NCI-H2227 treated with DMSO at 0.1 percent for 48 hours (cell line): ENCODE measurements around the gene ITGA8.

Experiments used
- DNase-seq: peaks from one replicate; lab custom pipeline; 2025; lab: John Stamatoyannopoulos, UW

ITGA8 gene

GRCh38 chr10:15735763-15736162, 16.0 kb upstream of the ITGA8 start:
- no peak for DNase-seq

- no peak for DNase-seq
Measured at GRCh38 chr10:15730341-15730740, 10.6 kb upstream of the ITGA8 start.

GRCh38 chr10:15729890-15730289, 10.2 kb upstream of the ITGA8 start:
- no peak for DNase-seq

DNA sequence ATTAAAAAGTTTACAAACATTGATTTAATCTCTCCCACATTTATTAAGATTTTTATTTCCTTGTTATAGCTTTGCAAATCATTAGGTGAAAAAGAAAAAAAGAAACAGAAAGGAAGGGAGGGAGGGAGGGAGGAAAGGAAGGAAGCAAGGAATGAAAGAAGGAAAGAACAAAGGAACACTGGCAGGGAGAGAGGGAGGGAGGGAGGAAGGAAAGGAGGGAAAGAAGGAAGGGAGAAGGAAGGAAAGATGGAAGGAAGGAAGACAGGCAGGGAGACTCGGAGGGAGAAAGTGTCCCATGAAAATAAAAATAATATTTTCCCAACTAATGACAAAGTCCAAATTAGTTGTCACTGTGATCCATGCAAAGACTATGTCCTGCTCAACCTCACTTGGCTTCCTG, 6.3 kb upstream of the ITGA8 start:
- DNase-seq: no peak

DNA sequence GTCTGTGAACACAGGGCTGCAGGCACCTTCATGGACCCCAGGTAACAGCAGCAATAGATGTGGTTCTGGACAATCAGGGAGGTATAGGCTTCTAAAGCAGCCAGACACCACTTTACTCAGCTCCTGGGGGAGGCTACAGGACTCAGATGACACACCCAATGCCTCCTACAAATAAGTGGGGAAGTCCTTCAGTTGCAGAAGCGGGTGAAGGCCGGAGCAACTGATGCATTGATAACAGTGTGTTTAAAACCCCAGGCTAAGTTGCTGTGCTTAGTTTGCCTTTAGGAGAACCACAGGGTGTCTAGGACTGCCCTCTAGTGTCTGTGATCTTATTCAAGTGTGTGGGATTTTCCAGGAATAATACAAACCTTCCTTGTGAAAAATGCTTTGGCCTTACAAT, 5.9 kb upstream of the ITGA8 start:
- no peak for DNase-seq

DNA sequence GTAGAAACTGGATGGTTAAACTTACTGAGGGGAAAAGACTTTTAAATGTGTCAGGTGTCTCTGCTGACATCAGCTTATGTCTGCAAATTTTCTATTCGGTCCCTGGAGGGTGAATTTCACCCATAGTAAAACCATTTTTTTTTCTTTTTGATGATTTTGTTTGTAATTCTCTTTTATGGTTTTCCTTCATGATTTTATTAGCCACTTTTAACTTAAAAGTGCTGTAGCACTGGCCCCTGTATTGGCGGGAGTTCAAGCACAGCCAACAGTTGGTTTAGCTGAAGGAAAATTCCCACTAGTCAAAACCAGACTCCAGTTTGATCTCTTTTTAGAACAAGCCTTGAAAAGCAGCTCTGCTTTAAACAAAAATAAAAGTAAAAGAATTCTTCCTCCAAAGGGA, 5.0 kb upstream of the ITGA8 start:
- no peak for DNase-seq

DNA sequence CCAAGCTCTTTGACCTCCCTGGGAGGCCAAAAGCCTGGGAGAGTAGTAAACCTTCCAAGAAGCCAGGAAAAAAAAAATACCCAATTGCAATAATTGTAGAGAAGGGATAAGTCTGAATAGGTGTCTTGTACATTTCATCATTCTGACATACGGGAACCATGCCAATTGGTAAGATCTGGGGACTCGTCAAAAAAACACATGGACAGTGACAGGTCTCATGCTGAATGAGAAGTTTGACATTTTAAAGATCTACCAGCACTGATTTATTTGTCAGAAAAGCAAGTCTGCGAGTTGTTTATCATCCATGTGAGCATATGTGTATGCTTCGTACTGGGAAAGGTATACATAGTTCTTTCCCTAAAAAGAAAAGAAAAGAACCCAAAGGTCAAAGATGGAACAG, 4.1 kb upstream of the ITGA8 start:
- DNase-seq: no peak

DNA sequence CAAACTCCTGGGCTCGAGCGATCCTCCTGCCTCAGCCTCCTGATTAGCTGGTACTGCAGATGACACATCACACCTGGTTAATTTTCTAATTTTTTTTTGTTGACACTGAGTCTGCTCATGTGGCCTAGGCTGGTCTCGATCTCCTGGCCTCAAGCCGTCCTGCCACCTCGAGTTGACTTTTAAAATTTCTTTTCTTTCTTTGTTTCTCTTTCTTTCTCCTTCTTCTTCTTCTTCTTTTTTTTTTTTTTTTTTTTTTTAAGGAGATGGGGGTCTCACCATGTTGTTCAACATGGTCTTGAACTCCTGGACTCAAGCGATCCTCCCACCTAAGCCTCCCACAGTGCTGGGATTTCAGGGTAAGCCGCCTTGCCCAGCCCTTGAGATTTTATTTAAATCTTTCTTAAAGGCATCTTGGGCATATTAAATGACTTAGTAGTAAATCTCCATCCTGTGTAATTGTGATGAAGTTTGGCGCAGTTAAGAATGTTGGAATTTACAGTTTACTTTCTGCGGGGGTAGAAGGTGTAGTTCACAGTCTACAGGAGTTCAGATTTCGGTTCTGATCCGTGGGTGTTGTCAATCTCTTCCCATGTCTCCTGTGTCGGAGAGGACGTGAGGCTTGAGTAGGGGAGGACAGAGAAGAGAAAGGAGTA, 1.0 kb upstream of the ITGA8 start:
- no peak for DNase-seq

GRCh38 chr10:15719049-15719898, 448 bp downstream of the ITGA8 start:
- DNase-seq: no peak

DNA sequence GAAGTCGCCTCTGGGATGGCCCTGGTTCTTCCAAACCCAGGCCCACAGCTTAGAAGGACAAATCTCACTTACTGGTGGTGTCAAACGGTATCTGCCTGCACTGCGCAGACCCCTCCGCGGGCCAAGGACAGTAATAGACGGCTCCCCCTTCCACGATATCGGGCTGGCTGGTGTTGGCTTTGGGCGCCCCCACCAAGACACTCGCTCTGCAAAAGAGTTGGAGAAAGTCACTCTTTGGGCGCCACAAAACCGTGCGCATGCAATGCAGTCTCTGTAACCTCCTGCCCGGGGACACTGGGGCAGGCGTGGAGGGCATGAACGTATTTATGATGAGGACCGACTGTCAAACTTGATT, 1.1 kb downstream of the ITGA8 start:
- no peak for DNase-seq

DNA sequence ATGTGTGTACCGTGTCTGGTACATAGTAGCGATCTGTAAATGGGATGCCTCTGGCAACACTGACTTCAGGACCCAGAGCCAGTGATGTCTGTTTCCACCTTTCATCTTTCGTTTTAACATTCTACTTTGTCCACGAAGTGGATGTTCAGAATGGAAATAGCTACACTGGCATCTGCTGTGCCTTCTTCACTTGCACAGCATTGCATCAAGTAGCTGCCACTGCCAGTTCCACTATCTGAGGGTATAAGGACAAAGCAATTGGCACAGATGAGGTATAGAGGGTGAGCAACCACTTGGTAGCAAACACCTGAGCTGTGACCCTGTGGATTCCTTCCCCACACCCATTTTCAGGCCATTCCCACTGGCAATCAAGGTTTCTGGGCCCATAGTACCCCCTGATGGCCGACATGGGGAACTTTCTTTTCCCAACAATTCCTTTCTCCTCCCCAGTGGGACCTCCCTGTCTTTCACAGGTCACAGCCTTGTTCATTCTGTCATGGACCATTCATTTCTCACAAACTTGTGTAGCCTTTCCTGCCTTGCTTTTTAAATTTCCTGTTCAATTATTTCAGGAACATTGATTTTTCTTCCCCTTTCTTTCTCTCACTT, 4.0 kb downstream of the ITGA8 start:
- DNase-seq: no peak

DNA sequence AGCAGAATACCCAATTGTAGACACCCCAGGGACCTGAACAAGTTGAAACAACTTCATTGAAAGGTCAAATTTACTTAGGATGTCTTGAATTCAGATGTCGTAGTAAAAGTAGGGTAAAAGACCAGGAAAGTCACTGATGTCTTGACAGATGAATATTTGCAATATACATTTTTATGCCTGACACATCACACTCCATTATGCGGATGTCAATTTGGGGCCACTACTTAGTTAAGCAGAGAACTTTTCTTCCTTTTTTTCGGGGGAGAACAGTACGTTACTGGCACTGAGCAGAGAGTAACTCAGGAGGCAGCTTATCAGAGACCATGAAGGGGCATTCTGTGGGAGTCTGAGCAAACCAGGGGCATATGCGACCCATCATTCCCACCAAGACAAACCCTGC, 4.9 kb downstream of the ITGA8 start:
- DNase-seq: no peak

DNA sequence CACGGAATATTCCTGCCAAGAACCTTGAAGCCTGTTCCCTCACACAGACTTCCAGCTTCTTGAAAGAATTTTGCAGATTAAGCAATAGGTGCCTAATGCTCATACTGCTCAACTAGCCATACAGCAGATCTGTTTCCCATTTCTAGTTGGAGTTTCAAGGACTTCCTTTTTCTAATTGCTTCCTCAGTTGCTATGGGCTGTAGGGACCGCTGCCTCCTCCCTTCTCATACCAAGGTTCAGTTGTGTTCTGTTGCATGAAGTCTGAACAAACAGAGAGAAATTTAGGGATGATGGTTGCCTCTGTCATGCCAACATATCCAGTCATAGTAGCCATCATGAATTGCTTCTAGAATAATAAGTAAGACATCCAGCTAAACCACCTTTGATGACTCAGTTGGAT, 6.8 kb downstream of the ITGA8 start:
- no peak for DNase-seq

- no peak for DNase-seq
Measured at GRCh38 chr10:15710455-15710854, 9.3 kb downstream of the ITGA8 start.

- DNase-seq: no peak
Measured at GRCh38 chr10:15705298-15705697, 14.4 kb downstream of the ITGA8 start.

GRCh38 chr10:15704581-15704968, 15.1 kb downstream of the ITGA8 start:
- no peak for DNase-seq

GRCh38 chr10:15703944-15704580, 15.7 kb downstream of the ITGA8 start:
- no peak for DNase-seq

DNA sequence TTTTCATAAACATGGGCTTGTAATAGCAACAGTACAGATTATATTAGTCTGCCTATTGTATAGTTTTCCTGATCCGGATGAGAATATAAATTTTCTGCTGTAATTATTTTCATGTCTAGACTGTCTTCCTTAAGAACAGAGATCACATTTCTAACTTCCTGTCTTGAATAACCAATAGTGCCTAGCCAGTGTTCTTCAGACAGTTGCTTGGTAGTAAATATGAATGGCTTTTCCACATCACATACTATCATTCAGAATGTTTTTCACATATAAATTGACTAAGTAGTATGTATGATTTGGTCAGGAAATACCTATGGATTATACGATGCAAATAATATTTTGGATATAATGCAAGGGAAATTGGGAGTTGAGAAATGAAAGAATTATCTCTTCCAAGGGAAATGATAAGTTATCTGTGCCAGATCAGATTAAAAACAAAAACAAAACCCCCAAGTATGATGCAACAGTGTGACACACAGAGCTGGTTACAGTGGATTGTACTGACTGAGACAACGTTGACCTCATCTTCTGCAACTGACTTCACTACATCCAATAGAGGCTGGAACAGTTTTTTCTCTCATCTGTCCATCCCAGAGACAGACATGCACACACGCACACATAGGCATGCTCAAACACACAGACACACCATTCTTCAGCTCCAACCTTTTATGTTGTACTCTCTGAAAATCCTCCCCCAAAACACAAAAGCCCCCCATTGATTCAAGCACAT, 16.4 kb downstream of the ITGA8 start:
- no peak for DNase-seq

DNA sequence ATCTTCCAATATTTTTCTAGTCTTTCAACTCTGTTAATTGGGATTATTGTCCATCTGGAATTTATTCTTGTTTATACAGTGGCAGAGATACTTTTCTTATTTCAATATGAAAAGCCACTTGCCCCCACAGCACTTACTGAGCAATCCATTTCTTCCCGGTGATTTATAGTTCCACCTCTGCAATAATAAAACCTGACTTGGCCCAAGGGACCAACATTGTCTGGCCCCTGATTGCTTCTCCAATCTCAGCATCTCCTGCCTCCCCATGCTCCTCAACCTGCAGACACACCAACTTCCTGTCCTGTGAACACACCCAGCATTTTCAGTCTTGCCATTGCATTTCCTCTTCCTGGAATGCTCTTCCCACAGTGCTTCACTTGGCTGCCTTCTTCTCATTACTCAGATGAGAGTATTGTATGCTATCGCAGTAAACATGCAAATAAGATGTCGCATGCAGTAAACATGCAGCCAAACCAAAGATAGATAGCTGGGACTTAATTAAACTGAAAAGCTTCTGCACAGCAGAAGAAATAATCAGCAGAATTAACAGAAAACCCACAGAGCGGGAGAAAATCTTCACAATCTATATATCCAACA, 19.5 kb downstream of the ITGA8 start:
- no peak for DNase-seq

GRCh38 chr10:15695852-15696251, 23.9 kb downstream of the ITGA8 start:
- no peak for DNase-seq

DNA sequence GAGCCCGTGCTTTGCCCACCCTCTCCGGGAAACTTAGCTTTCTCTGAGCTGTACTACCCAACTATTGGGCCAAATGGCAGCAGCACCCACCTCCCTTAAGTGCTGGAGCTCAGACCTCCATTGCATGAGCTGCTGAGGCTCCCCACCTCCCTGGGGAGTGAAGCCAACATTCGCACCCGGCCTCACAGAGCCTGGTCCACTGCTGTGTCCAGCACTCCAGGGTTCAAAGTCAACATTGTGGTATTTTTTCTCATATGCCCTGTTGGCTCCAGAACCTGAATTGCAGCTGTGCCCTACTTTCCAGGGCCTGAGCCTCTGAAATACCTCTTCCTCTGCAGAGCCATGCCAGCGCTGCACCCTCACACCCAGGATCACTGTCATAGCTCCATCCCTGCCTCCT, 29.7 kb downstream of the ITGA8 start:
- DNase-seq: no peak

- DNase-seq: no peak
Measured at GRCh38 chr10:15684768-15685167, 35.0 kb downstream of the ITGA8 start.
